ENCODE measurements around the gene XXYLT1.
"Not testable (repeated sequence)": the region's sequence is repeated elsewhere in the genome, so short reads cannot be mapped to it uniquely, and the experiment has no call there.

XXYLT1 gene

DNA sequence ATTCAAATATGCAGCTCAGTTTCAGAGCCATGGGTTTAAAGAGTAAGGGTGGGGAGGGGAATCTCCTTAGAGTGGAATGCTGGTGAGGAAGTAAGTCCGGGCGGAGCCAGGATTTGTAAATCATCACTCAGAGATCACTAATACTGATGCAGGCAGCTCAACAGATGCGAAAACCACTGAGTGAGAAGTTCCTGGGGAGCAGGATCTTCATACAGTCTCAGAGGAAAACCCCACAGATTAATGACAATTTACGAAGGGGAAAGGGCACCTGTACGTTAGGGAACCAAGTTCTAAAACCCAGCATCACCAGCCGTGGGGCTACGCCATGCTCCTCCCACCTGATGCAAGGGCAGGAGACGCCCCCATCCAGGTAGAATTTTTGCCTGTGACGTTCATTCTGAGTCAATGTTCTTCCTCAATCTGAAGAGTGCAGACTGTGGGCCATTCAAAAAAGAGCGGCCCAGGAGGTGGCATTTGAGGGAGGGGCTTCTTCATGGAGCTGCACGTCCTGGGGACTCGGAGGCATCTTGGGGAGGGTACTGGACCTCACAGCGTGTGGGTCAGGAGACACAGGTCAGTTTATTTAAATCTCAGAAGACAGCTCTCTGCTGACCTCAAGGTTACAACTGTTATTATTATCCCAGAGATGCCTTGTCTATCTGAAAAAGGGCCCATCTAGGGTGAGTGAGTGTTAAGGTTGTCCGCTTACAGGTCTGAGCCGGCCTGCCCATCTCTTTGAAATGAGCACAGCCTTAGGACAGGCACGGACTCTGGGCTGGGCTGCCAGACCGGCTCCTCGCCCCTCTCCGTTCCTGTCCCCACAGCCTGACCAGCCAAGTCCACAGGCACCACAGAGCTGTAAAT, 228.0 kb downstream of the XXYLT1 start:
- DNase-seq (ENCODE audit: low read depth in 3 of 3), result no peak

DNA sequence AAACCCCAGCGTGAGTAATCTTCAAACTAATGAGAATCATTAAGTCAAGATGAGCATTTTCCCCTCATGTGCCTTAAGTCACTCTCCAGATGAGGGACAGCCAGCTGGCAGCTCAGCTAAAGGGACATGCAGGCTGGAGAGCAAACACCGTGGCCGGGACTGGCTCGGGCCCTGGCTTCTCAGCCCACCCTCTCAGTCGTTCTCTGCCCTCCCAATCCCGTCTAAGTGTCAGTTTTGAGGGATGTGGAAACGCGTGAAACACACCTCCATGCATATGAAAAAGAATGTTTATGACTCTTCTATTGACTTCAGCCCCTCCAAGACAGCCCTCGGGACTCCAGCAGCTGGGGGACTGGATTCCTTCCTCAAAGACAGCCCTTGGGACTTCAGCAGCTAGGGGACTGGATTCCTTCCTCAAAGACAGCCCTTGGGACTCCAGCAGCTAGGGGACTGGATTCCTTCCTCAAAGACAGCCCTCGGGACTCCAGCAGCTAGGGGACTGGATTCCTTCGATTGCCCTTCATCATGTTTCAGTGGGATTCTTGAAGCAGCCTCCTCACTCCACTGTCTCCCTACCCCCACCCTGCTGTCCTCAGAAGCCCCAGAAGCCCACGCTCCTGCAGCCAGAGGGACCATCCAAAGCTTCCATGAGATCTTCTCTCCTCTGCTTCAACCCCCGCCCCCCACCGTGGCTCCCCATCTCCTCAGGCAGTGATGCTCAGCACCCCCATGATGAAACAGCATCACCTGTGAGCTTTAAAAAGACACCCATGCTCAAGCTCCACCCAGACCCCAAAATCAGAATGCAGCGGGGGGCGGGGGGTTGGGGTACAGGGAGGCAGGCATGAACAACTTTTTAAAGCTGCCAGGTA, 228.9 kb downstream of the XXYLT1 start:
- DNase-seq (ENCODE audit: low read depth in 3 of 3), result no peak

DNA sequence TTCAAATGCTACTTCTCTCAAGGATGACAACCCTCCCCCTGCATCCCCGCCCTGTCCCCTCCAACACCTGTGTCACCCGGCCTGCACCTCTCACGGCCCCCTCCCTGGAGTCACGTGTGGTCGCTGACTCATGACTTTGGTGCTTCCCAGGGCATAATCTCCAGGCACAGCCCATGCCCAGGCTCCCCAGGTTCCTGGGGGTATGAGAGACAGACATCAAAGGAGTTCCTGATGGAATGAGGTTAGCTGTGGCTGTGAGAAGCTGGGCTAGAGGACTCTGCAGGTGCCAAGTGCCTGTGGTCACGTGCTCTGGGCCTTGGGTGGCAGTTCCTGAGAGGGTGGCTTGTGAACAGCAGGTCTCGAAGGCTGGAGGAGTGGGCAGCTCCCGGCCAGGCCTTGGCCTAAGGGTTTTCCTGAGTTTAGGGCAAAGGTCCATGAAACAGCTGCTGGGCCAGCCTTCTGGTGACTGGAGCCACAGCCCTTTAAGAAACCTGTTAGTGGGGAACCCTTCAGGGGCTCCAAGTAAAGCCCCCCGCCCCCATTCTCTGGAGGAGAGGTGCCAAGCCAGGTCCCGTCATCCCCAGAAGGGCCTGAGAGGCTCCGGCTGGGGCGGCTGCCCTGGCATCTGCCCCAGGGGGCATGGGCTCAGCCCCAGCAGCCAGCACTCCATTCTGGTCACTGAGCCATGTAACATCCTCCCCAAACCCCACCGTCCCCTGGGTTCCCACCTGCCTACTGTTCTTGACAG, 230.0 kb downstream of the XXYLT1 start:
- no peak for DNase-seq (ENCODE audit: low read depth in 3 of 3)

DNA sequence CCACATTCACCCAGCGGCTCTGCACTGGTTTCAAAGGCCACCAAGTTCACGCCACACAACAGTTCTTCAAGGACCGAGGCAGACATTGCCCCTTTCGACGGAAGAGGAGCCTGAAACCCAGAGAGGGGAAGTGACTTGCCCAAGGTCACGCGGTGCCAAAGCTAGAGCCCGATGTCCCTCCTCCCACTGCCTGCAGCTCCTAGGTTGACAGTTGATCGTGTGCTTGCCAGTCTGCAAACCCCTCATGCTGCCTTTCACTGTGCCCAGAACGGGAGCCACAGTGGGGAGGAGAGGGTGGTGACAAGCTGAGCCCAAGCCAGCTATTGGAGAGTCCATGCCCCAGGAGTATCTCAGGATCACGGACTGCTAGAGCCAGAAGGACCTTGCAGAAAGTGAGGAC, 230.9 kb downstream of the XXYLT1 start:
- DNase-seq (ENCODE audit: low read depth in 3 of 3), result no peak

DNA sequence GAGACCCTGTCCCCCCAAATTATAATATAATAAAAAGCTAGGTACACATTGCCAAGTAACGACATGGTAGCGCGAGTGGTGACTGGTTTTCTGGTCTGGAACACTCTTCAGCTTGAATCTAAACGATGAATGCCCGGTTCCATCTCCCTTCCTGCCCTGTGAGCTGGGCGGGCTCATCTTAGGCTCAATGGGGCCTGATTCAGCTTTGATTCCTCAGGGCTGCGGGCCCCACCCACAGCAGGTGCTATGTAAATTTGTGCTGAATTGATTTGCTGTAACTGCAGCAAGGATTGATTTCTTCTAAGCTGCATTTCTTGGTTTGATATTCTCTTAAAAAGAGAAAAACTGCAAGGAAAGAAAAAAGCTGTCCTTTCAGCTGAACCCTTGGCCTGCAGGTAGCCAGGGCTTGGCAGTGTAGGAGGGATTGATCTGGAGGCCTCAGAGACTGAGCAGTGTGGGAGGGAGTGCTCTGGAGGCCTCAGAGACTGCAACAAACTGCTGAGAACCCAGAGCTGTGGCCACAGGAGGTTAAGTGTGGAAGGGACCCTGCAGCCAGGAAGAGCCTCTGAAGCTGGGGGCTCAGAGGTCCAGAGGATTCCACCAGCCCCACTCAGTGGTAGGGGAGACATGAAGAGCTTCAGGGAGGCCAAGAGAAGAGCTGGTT, 231.6 kb downstream of the XXYLT1 start:
- no peak for DNase-seq (ENCODE audit: low read depth in 3 of 3)

DNA sequence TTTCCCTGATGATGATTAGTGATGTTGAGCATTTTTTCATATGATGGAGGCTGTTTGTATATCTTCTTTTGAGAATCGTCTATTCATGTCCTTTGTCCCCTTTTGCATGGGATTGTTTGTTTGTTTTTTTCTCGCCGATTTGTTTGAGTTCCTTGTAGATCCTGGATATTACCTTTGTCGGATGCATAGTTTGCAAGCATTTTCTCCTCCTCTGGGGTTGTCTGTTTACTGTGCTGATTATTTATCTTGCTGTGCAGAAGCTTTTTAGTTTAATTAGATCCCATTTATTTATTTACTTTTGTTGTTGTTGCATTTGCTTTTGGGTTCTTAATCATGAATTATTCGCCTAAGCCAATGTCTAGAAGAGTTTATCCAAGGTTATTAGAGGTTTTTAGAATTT, 232.8 kb downstream of the XXYLT1 start:
- DNase-seq (ENCODE audit: low read depth in 3 of 3), result no peak

DNA sequence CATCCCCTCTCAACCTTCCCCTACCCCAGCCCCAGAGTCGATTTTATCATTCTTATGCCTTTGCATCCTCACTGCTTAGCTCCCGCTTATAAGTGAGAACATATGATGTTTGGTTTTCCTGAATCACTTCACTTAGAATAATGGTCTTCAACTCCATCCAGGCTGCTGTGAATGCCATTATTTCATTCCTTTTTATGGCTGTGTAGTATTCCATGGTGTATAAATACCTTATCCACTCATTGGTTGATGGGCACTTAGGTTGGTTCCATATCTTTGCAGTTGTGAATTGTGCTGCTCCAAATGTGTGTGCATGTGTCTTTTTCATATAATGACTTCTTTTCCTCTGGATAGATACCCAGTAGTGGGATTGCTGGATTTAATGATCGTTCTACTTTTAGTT, 233.4 kb downstream of the XXYLT1 start:
- DNase-seq (ENCODE audit: low read depth in 3 of 3), result not testable (repeated sequence)

DNA sequence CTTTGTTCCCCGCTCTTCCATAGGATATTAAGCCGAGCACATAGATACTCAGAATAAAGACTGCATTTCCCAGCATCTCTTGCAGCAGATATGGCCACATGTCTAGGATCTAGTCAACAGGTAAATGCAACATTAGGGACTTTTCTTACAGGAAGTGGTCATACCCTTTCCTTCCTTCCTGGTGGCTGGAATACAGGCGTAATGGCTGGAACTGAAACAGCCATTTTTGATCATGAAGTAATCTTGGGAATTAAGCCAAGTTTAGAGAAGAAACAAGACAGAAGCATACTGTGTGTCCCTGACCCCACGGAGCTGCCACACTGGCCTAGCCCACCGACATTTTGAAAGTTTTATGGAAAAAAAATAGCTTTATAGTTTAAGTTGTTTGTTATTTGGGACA, 234.0 kb downstream of the XXYLT1 start:
- DNase-seq (ENCODE audit: low read depth in 3 of 3), result no peak

DNA sequence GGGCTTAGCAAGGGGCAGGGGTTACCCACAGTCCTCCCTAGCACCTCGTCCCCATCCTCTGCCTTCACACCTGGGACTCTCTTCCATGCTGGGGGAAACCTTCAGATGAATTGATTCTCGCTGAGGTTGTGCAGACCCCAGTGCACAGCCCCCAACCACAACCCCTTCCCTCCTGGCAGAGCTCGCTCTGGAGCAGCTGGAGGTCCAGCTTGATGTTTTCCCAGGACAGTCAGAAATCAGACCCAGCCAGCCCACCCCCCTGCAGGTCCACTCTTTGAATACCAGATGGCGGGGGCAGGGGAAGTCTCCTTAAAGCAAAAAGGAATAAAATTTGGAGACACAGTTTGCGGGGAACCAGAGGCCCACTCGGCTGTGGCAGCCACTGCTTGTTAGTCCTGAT, 234.4 kb downstream of the XXYLT1 start:
- DNase-seq (ENCODE audit: low read depth in 3 of 3), result no peak

DNA sequence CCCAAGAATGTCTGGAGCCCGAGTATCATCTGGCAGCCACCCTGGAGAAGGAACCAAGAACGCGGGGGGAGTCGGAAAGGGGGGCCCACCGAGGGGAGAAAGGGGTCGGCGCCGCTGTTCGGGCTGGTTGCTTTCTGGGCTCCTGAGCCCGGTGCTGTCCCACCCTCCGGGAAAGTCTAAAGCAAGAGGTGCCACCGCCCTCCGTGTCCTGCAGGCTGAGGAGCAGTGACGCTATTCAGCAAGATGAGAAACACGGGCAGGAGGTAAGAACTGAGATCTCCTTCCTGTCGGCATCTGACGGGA, 234.8 kb downstream of the XXYLT1 start:
- DNase-seq (ENCODE audit: low read depth in 3 of 3), result no peak

DNA sequence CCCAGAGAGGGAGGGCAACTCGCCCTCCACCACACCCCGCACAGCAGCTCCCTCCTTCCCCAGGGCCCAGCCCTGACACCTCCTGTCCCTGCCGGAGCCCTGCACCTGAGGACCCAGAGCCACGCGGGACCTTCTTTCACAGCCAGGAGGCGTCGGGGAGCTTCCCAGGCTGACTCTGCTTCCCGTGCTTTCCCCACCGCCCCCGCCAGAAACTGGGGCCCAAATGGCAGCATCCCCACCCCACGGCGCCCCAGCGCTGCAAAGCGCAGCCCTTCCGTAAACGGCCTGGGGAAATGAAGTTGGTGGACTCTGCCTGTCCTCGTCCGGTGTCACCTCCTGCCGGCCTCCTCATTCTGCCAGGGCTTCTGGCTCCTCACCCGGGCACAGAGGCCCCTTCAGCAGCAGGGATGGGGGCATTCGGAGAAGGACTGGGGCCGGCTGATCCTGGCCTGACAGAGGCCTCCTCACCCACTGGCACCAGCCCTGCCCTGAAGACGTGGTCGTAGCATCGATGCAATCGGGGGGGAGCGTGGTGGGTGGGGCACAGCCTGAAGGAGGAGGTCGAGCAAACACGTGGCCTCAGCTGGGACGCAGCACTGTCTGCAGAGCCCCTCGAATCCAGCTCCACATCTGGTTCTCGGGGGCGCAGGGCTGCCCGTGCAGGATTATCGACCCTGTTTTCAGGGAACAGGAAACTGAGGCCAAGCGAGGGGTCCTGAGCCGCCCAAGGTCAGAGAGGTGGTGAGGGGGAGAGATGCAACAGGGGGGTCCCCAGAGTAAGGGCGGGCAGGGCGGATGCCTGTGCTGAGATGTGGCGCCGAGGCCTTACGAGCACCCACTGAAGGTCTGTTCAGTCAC, 235.4 kb downstream of the XXYLT1 start:
- no peak for DNase-seq (ENCODE audit: low read depth in 3 of 3)

DNA sequence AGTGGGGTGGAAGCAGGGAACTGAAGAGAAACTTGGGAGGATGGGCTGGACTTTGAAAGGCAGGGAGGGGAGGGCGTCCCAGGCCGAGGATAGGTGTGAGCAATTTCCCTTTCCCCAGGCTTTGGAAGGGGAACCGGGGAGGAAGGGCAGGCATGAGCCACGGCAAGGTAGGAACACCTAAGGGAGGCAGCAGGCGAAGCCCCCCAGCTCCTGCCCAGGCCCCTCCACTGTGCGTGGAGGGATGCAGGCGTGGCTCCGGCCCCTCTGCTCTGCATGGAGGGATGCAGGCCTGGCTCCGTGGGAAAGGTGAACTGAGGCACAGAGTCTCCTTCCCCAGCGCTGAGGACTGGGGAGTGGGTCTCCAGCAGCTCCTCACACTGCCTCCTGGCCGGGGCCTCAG, 236.4 kb downstream of the XXYLT1 start:
- DNase-seq (ENCODE audit: low read depth in 3 of 3), result no peak

DNA sequence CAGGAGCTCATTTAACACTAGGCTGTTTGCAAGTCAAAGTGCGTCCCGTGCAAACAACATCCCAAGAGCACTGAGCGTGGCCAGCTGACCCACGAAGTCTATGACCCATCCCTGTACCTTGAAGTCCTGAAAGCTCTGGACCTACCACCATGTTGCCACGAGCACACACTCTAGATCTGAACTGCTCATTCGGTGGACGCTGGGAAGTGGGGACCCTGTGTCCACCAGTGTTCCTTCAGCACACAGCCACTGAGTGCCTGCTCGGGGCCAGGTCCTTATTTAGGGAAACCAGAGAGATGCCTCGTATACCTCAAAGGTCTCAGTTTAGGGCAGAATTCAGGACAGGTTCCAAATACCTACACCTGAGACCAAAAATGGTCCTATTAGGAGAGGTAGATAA, 236.9 kb downstream of the XXYLT1 start:
- DNase-seq (ENCODE audit: low read depth in 3 of 3), result no peak

DNA sequence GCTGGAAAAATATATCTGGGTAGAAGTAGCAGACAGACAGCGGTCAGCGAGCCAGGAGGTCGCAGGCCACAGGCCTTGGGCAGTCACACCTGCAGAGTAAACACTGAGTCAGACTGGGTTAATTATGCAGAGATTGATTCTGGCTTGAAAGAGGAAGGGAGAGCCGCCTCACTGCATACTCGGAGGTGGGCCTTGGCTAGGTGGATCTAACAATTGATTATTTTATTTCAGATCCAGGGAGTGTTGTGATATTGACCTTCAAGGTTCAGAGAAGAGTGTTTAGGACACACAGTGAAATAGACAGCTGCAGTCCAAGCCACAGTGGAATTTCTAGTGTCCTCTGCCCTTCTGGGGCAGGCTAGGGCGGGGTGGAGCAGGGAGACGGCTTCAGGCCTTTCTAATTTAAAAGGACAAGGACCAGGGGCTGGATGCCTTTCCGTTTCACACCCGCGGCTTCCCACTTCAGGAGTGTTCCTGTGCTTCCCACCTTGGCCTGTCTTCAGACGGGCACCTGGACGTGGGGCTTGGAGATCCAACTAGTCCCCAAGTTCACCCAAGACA, 237.3 kb downstream of the XXYLT1 start:
- DNase-seq (ENCODE audit: low read depth in 3 of 3), result no peak

DNA sequence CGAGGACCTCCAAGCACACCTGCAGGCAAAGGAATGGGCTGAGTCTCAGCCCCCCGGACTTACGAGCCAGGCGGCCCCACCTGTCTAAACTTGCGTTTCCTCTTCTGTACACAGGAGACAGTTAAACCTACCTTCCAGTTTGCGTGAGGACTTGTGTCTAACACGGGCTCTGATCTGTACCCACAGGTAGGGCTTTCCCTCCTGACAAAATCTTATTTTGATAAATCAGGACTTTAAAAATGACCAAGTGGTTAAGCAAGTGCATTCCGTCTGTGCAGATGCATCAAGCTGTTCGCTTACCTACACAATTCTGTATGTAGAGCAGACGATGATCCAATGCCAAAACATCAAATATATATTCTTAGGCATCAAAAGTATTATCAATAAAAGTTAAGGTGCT, 238.0 kb downstream of the XXYLT1 start:
- DNase-seq (ENCODE audit: low read depth in 3 of 3), result no peak

DNA sequence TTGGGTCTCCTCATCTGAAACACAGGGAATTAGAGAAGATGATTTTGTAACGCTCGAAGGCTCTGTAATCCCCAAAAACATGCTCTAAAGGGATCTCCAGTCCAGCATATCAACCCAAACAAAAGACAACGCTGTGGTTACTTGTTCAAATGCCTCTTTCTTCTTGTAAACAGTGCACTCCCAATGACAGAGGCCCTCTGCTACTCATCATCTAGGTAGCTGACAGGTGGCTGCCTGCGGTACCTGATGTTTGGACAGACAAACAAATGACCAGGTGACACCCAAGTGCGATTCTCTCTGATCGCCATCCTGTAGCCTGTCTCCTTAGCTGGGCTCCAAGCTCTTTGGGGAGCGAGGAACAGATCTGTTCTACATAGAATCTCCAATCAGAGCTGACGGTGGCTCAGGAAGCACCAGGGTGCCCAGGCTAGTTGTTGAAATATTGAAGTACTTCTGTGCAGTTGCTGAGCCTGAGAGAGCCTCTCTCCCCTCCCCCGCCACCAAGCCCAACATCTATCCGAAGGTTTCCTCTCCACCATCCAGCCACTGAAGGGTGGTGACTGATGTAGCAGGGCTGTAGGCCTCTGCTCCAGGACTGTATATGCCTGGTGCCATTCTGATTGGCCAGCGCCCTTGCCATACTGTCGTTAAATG, 238.7 kb downstream of the XXYLT1 start:
- no peak for DNase-seq (ENCODE audit: low read depth in 3 of 3)

DNA sequence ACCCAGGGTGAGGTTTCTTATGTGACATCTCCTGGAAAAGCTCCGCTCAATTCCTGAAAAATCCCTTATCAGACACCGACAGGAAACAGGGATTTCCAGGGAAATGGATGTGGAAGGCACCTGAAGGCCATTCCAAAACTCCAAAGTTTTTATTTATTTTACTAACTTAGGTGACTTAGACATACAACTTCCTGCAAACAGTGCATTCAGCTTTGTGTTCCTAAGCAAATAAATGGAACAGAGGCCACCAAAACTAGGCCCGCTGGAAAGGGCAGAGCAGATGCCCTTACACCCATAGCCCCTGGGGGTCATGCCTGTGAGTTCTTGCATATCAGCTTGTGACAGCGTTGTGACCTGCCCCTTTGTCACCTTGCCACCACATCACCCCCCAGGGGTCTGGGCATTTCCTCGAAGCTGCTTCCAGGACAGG, 239.4 kb downstream of the XXYLT1 start:
- no peak for DNase-seq (ENCODE audit: low read depth in 3 of 3)

DNA sequence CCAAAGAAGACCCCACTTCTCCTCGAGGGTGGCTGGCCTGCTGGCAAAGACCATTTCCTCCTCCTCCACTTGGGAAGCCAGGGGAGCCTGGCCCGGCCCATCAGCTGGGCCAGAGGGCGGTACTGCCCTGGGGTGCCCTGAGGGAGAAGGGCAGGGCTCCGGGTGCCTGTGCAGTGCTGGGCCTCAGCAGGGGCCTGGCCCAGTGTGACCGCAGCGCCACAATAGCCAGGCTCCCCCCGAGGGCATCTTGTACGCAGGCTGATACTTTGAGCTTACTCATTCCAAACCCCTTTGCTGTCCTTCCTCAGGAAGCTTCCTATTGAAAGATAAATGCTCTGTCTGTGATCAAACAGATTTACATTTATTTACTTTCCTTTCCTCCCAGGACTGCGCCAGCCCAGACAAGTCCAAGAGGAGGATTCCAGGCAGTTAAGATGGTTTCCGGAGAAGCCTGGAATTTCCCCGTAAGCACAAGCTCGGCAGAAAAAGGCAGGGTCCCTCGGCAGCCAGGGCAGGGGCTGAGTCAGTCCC, 240.1 kb downstream of the XXYLT1 start:
- no peak for DNase-seq (ENCODE audit: low read depth in 3 of 3)

DNA sequence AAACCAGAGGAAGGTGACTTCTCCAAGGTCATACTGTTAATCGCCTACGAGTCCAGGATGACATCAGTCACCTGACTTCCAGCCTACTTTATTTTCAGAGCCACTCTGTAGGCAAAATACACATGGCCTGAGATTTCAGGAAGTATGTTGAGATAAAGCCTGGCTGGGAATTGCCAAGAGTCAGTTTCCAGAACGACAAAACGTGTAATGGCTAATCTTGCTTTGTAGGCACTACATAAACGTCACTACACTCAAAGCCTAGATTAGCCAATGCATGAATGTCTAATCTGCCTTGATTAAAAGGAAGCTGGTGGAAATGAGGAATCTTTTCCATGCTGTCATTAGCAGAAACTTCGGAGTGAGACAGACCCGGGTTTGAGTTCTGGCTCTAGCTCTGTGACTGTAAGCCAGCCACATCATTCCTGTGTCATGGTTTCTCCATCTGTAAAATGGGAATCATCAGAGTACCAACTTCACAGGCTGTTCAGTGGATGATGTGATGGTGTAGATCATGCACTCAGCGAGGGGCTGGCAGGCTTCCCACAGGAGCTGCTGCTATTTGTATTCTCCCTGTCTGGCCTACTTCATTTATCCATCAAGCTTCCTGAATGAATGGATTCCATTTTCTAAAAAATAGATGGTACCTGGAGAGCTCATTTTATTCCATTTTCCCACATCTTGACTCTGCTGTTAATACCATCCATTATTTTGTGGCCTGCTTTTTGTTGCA, 241.9 kb downstream of the XXYLT1 start:
- no peak for DNase-seq (ENCODE audit: low read depth in 3 of 3)
